Smooth muscle cell (in vitro differentiated cells): ENCODE results near the gene HOXA5. TPM values are rescaled to one million over a fixed set of nuclear protein-coding genes. Genes with fewer than 3 reads are reported as not detected.

Experiments used
- DNase-seq: peaks from one replicate; lab custom pipeline; 2025; ENCODE audit not compliant: unreplicated experiment; lab: John Stamatoyannopoulos, UW
- H2AFZ ChIP-seq: fragments of 200-600 bp; sonication (generic); 2 replicates; pipeline ENCODE4 v1.6.0; 2016; ENCODE audit warnings: antibody characterized with exemption, low read depth, mild to moderate bottlenecking
- H3F3A ChIP-seq: fragments of 200-600 bp; sonication (generic); 2 replicates; pipeline ENCODE4 v1.6.0; 2017; ENCODE audit warnings: antibody characterized with exemption, low read depth
- H3K27ac ChIP-seq: fragments of 200-600 bp; sonication (generic); 2 replicates; pipeline ENCODE4 v1.5.1; 2016; ENCODE audit warnings: low read depth, mild to moderate bottlenecking
- H3K27me3 ChIP-seq: fragments of 200-600 bp; sonication (generic); 2 replicates; pipeline ENCODE4 v1.6.1; 2016; ENCODE audit warnings: low read depth, mild to moderate bottlenecking
- H3K36me3 ChIP-seq: fragments of 200-600 bp; sonication (generic); 2 replicates; pipeline ENCODE4 v1.5.1; 2016; ENCODE audit warnings: low read depth
- H3K4me1 ChIP-seq: fragments of 200-600 bp; sonication (generic); 2 replicates; pipeline ENCODE4 v1.5.1; 2016; ENCODE audit warnings: low read depth
- H3K4me2 ChIP-seq: fragments of 200-600 bp; sonication (generic); 2 replicates; pipeline ENCODE4 v1.6.0; 2016; ENCODE audit warnings: mild to moderate bottlenecking
- H3K4me3 ChIP-seq: fragments of 200-600 bp; sonication (generic); 2 replicates; pipeline ENCODE4 v1.5.1; 2016; ENCODE audit warnings: mild to moderate bottlenecking
- H3K79me2 ChIP-seq: fragments of 200-600 bp; sonication (generic); 2 replicates; pipeline ENCODE4 v1.6.0; 2016; ENCODE audit warnings: low read depth, mild to moderate bottlenecking
- H3K9ac ChIP-seq: fragments of 200-600 bp; sonication (generic); 2 replicates; pipeline ENCODE4 v1.6.0; 2016; ENCODE audit warnings: low read depth
- H3K9me3 ChIP-seq: fragments of 200-600 bp; sonication (generic); replicated peaks from 2 replicates; pipeline ENCODE4 v1.5.1; 2016; ENCODE audit warnings: low read depth
- H4K20me1 ChIP-seq: fragments of 200-600 bp; sonication (generic); 2 replicates; pipeline ENCODE4 v1.6.0; 2016; ENCODE audit warnings: low read depth
- CTCF ChIP-seq: fragments of 200-600 bp; sonication (generic); IDR thresholded peaks from 2 replicates; pipeline ENCODE4 v1.5.1; 2017; ENCODE audit warnings: borderline replicate concordance, mild to moderate bottlenecking, antibody characterized with exemption; ENCODE audit not compliant: insufficient read depth, poor library complexity, severe bottlenecking
- WGBS: methylation state at CpG from one replicate; pipeline ENCODE4 v1.1.7; 2016; ENCODE audit warnings: low lambda C conversion rate; 5-methylcytosine and 5-hydroxymethylcytosine counted together
- polyA plus RNA-seq: library from polyadenylated mRNA; unstranded; fragments of >200 nt; fragmentation: Nextera tagmentation; extraction: Ambion mirVana; gene quantifications from 2 replicates; pipeline ENCODE4 v1.2.1, GENCODE V29; 2016
- total RNA-seq: library from RNA; depleted of rRNA; stranded (reverse); fragments of >200 nt; gene quantifications from 2 replicates; pipeline ENCODE4 v1.2.3, GENCODE V29; 2014

The HOXA5 gene
- total and polyA plus RNA-seq, 2 experiments from 2014 or later, result 0.98 to 2.1 TPM

- Histone ChIP-seq H3F3A (peaks cover 9% of the 10 kb centered on the region), H3K9ac (peak overlapping the region; percentile 63), H3K4me2 (peak overlapping the region; percentile 89), H3K79me2 (peaks cover 100% of the 10 kb centered on the region), H2AFZ (peak overlapping the region; percentile 81), H3K4me3 (peak overlapping the region; percentile 60), H4K20me1 (no peaks in the 10 kb centered on the region), H3K27ac (peak overlapping the region; percentile 69), H3K4me1 (peaks cover 5% of the 10 kb centered on the region), H3K9me3 (no peaks in the 10 kb centered on the region), H3K27me3 (no peaks in the 10 kb centered on the region), H3K36me3 (no peaks in the 10 kb centered on the region)
- TF ChIP-seq CTCF, result no peak
- WGBS, result 2% methylated on average over 49 of the region's 49 CpGs
- no peak for DNase-seq
Observed at GRCh38 chr7:27188386-27189294, 45.2 kb upstream of the HOXA5 start.

GRCh38 chr7:27187475-27188385 lies 44.2 kb upstream of the HOXA5 start:
- peaks cover 9% of the 10 kb centered on the region for H3K4me1 ChIP-seq
- peak overlapping the region; percentile 81 for H2AFZ ChIP-seq
- H3K27ac ChIP-seq, result peak overlapping the region; percentile 69
- peak overlapping the region; percentile 60 for H3K4me3 ChIP-seq
- DNase-seq, result no peak
- peaks cover 9% of the 10 kb centered on the region for H3F3A ChIP-seq
- no peaks in the 10 kb centered on the region for H3K27me3 ChIP-seq
- no peak for TF ChIP-seq CTCF
- H3K36me3 ChIP-seq, result no peaks in the 10 kb centered on the region
- 3% methylated on average over 46 of the region's 46 CpGs for WGBS
- H4K20me1 ChIP-seq, result peaks cover 6% of the 10 kb centered on the region
- H3K9me3 ChIP-seq, result no peaks in the 10 kb centered on the region
- H3K4me2 ChIP-seq, result peak overlapping the region; percentile 89
- H3K9ac ChIP-seq, result peak overlapping the region; percentile 63
- peaks cover 100% of the 10 kb centered on the region for H3K79me2 ChIP-seq

GRCh38 chr7:27186668-27187474 lies 43.4 kb upstream of the HOXA5 start:
- H3K9ac ChIP-seq, result peak overlapping the region; percentile 63
- peak overlapping the region; percentile 60 for H3K4me3 ChIP-seq
- peaks cover 100% of the 10 kb centered on the region for H3K79me2 ChIP-seq
- H3K9me3 ChIP-seq, result no peaks in the 10 kb centered on the region
- peak overlapping the region; percentile 89 for H3K4me2 ChIP-seq
- peaks cover 6% of the 10 kb centered on the region for H4K20me1 ChIP-seq
- H3K27me3 ChIP-seq, result no peaks in the 10 kb centered on the region
- 22% methylated on average over 4 of the region's 4 CpGs for WGBS
- peak overlapping the region; percentile 81 for H2AFZ ChIP-seq
- peak overlapping the region; percentile 69 for H3K27ac ChIP-seq
- no peak for DNase-seq
- peaks cover 9% of the 10 kb centered on the region for H3F3A ChIP-seq
- no peaks in the 10 kb centered on the region for H3K36me3 ChIP-seq
- TF ChIP-seq CTCF, result no peak
- peaks cover 12% of the 10 kb centered on the region for H3K4me1 ChIP-seq
